K562 (cell line): ENCODE data around the gene ZNF692. TPM values are rescaled to one million over a fixed set of nuclear protein-coding genes. Genes with fewer than 3 reads are reported as not detected.

Source experiments
- ATAC-seq: fragments of 200-7000 bp; cut with Tn5 transposase; 3 replicates; pipeline ENCODE4 v1.9.1; 2020; ENCODE audit warnings: moderate library complexity
- BruUV-seq: library from RNA; stranded (reverse); fragments of 400-500 nt; replicated peaks from 2 replicates; lab custom pipeline; 2021; lab: Mats Ljungman, UMichigan
- CTCF ChIA-PET: fragments of 300-600 bp; formaldehyde crosslinking; extraction: SDS; loops from one replicate; lab custom pipeline; 2021; ENCODE audit warnings: low intra/inter-chr PET ratio; lab: Yijun Ruan, JAX
- POLR2A ChIA-PET: fragments of 300-600, 350-650 bp; sonication (Branson Sonifier 250); formaldehyde crosslinking; extraction: SDS; loops from one replicate; lab custom pipeline; 2021; ENCODE audit warnings: antibody characterized with exemption, inconsistent platforms; lab: Yijun Ruan, JAX
- DNase-seq, 4 experiments: peaks; one replicate each; pipeline versions ENCODE4 v3.0.0 to v3.0.0-alpha.2; 2011 to 2018; ENCODE audit warnings: low spot score in 3 of 4, mixed read lengths in 3 of 4; ENCODE audit errors: extremely low read depth in 1 of 4
- FAIRE-seq: peaks from 2 replicates; lab custom pipeline; 2011; peaks lifted over from hg19 to GRCh38; lab: Jason Lieb, UNC
- H2AFZ ChIP-seq: 2 replicates; pipeline ENCODE4 v1.6.0; 2011; ENCODE audit warnings: low read depth, low read length, control low read depth, inconsistent platforms
- H3K27ac ChIP-seq: fragments of 200-600 bp; 3 replicates; pipeline ENCODE4 v1.8.0; 2011; ENCODE audit warnings: low read depth, mild to moderate bottlenecking, control low read depth, inconsistent platforms, low read length, moderate library complexity, mixed read lengths; ENCODE audit errors: extremely low read depth
- H3K27me3 ChIP-seq, 2 experiments: fragments of 300-600 bp in 1 of 2; 2 replicates in 1 of 2; 3 replicates in 1 of 2; pipeline versions ENCODE4 v1.6.0 to v1.8.0; 2011; ENCODE audit warnings: inconsistent platforms in 2 of 2, low read length in 2 of 2, mild to moderate bottlenecking in 1 of 2, mixed read lengths in 1 of 2, moderate library complexity in 1 of 2; ENCODE audit not compliant: control insufficient read depth in 2 of 2, insufficient read depth in 2 of 2
- H3K36me3 ChIP-seq: fragments of 300-600 bp; 3 replicates; pipeline ENCODE4 v1.8.0; 2011; ENCODE audit warnings: mild to moderate bottlenecking, low read length, inconsistent platforms; ENCODE audit not compliant: control insufficient read depth, insufficient read depth
- H3K4me1 ChIP-seq, 2 experiments: fragments of 200-600 bp in 1 of 2; replicated peaks in 1 of 2; 2 replicates in 1 of 2; 3 replicates in 1 of 2; pipeline versions ENCODE4 v1.5.1 to v1.8.0; 2011; ENCODE audit warnings: inconsistent platforms in 2 of 2, low read length in 2 of 2, mild to moderate bottlenecking in 1 of 2, mixed read lengths in 1 of 2, moderate library complexity in 1 of 2; ENCODE audit not compliant: control insufficient read depth in 2 of 2, insufficient read depth in 2 of 2
- H3K4me2 ChIP-seq: 2 replicates; pipeline ENCODE4 v1.6.1; 2011; ENCODE audit warnings: low read length, control low read depth, inconsistent platforms, mixed read lengths; ENCODE audit not compliant: insufficient read depth
- H3K4me3 ChIP-seq: fragments of 200-600 bp; sonication (generic), shearing (Covaris generic); 2 replicates; pipeline ENCODE4 v1.5.1; 2016; ENCODE audit warnings: control low read depth, inconsistent platforms
- H3K79me2 ChIP-seq: fragments of 200-600 bp; 3 replicates; pipeline ENCODE4 v1.8.0; 2011; ENCODE audit warnings: low read length, inconsistent platforms; ENCODE audit not compliant: control insufficient read depth, insufficient read depth
- H3K9ac ChIP-seq, 2 experiments: 2 replicates each; pipeline versions ENCODE4 v1.6.0 to v1.6.1; 2011; ENCODE audit warnings: low read depth in 2 of 2, low read length in 2 of 2, control low read depth in 1 of 2, inconsistent platforms in 1 of 2, mild to moderate bottlenecking in 1 of 2, mixed read lengths in 1 of 2; ENCODE audit not compliant: insufficient read depth in 1 of 2
- H3K9me1 ChIP-seq: one replicate; pipeline ENCODE4 v1.6.0; 2011; ENCODE audit warnings: inconsistent platforms, mild to moderate bottlenecking, low read length, moderate library complexity; ENCODE audit not compliant: control insufficient read depth, insufficient read depth
- H3K9me3 ChIP-seq: replicated peaks from 2 replicates; pipeline ENCODE4 v1.5.1; 2011; ENCODE audit warnings: low read depth, low read length, inconsistent platforms; ENCODE audit not compliant: control insufficient read depth, insufficient read depth
- H4K20me1 ChIP-seq: replicated peaks from 2 replicates; pipeline ENCODE4 v1.6.1; 2011; ENCODE audit warnings: low read length, inconsistent platforms, mixed read lengths; ENCODE audit not compliant: control insufficient read depth, insufficient read depth
- KLF1 ChIP-seq: fragments of 450-650 bp; IDR thresholded peaks from 2 replicates; pipeline ENCODE4 v1.6.1; 2016; ENCODE audit warnings: missing genetic modification characterization, missing compliant biosample characterization
- MEIS2 ChIP-seq: fragments of 450-650 bp; IDR thresholded peaks from 2 replicates; pipeline ENCODE4 v1.6.1; 2014; ENCODE audit warnings: mild to moderate bottlenecking; ENCODE audit not compliant: partially characterized antibody
- PBX2 ChIP-seq, 2 experiments: IDR thresholded peaks in 1 of 2; conservative IDR thresholded peaks in 1 of 2; 2 replicates each; pipeline ENCODE4 v1.6.1; 2016; ENCODE audit warnings: low read depth in 2 of 2, mild to moderate bottlenecking in 1 of 2, missing compliant biosample characterization in 1 of 2, missing genetic modification characterization in 1 of 2, moderate library complexity in 1 of 2
- PRDM10 ChIP-seq: fragments of 450-650 bp; IDR thresholded peaks from 2 replicates; pipeline ENCODE4 v1.6.1; 2018; ENCODE audit not compliant: partially characterized antibody
- WGBS: fragments of 100-300 bp; shearing (Covaris generic); methylation state at CpG from one replicate; pipeline ENCODE4 v1.1.6; 2016; ENCODE audit warnings: low coverage, mixed read lengths; ENCODE audit not compliant: insufficient coverage; ENCODE audit errors: missing lambda C conversion rate; 5-methylcytosine and 5-hydroxymethylcytosine counted together
- in situ Hi-C: fragments of 300-500 bp; cut with MboI; formaldehyde crosslinking; loops from 4 replicates; pipeline ENCODE4 v1.15.0; 2018; ENCODE audit warnings: inconsistent platforms, mixed read lengths
- intact Hi-C: fragments of 100-400 bp; cut with micrococcal nuclease; formaldehyde crosslinking; loops from 2 replicates; pipeline ENCODE4 v1.14.2; 2022
- polyA plus RNA-seq, 8 experiments: library from polyadenylated mRNA; depleted of rRNA in 4 of 8; stranded (reverse) in 5 of 8; unstranded in 3 of 8; fragments of >200 nt; fragmentation: Nextera tagmentation in 2 of 8; fragmentation: Illumina TruSeq in 1 of 8; extraction: Ambion mirVana in 2 of 8; extraction: Trizol in 1 of 8; gene quantifications; 2 replicates each; pipeline versions ENCODE4 v1.2.1 to v1.2.3, GENCODE V29; 2011 to 2014; ENCODE audit warnings: inconsistent platforms in 1 of 8, missing spikeins in 1 of 8
- total RNA-seq, 7 experiments: library from RNA; depleted of rRNA in 6 of 7; stranded (reverse); fragments of >200 nt in 6 of 7; fragmentation: Illumina TruSeq in 2 of 7; extraction: Trizol in 2 of 7; gene quantifications; 2 replicates each; pipeline versions ENCODE4 v1.2.1 to v1.2.3, GENCODE V29; 2011 to 2021; ENCODE audit warnings: low replicate concordance in 1 of 7

ZNF692 gene
- total and polyA plus RNA-seq, 9 of the 15 experiments (the other 6 are each of a cell fraction or from before 2014, with no cell fraction given): 8.4 to 143 (median 55.9) TPM

GRCh38 chr1:248881261-248881660 is 22.4 kb upstream of the ZNF692 start:
- no peaks in the 10 kb centered on the region for H4K20me1 ChIP-seq
- H3K27me3 ChIP-seq: no peaks in the 10 kb centered on the region
- TF ChIP-seq PBX2 (CRISPR knock-in tag; IDR thresholded peaks at IDR 0.05; ENCODE audit: low read depth) (no peak), PBX2 (tag; conservative IDR thresholded peaks at IDR 0.05; ENCODE audit: low read depth) (peak; percentile 26), MEIS2 (peak; percentile 28), PRDM10 (peak; percentile 93), KLF1 (no peak)
- ChIA-PET CTCF (no interaction called here), POLR2A (no interaction called here)
- FAIRE-seq: no peak
- H3K4me3 ChIP-seq: no peak overlapping the region
- H3K79me2 ChIP-seq: no peaks in the 10 kb centered on the region
- 58% methylated on average over 1 of the region's 1 CpG for WGBS
- BruUV-seq: no TSS peak
- intact Hi-C loops: no loop called here
- no peak overlapping the region for H3K4me2 ChIP-seq
- in situ Hi-C loops: no loop called here
- DNase-seq: no peak
- peak overlapping the region in 1 of 2 experiments; percentile 51; a peak in 1 of 4 replicates for H3K9ac ChIP-seq
- peak overlapping the region; percentile 54; the same call in 1 of the 2 replicates for H2AFZ ChIP-seq
- peak overlapping the region; percentile 55 for H3K27ac ChIP-seq
- no peaks in the 10 kb centered on the region for H3K36me3 ChIP-seq
- H3K9me3 ChIP-seq: no peaks in the 10 kb centered on the region
- peaks cover 0 to 24% of the 10 kb centered on the region in 2 experiments; a peak in 3 of 5 replicates for H3K4me1 ChIP-seq
- no peaks in the 10 kb centered on the region for H3K9me1 ChIP-seq
- no peak for ATAC-seq
